AG09309 (cell line): Measurements from ENCODE around the gene HPSE2.

Source experiments
- DNase-seq: peaks from one replicate; pipeline ENCODE4 v3.0.0-alpha.2; 2010; ENCODE audit warnings: low read depth
- H3K4me3 ChIP-seq: 2 replicates; pipeline ENCODE4 v1.5.1; 2011; ENCODE audit warnings: mild to moderate bottlenecking, low read depth, low read length, moderate library complexity; ENCODE audit not compliant: control insufficient read depth
- CTCF ChIP-seq: IDR thresholded peaks from 2 replicates; pipeline ENCODE4 v1.5.1; 2011; ENCODE audit warnings: mild to moderate bottlenecking, low read depth, low read length, inconsistent platforms; ENCODE audit not compliant: insufficient read depth, control insufficient read depth; ENCODE audit errors: missing control alignments

HPSE2 gene

GRCh38 chr10:98855403-98856189, 380.1 kb downstream of the HPSE2 start:
- no peak for TF ChIP-seq CTCF
- no peak for DNase-seq

GRCh38 chr10:98852686-98853085, 383.0 kb downstream of the HPSE2 start:
- H3K4me3 ChIP-seq, result no peak overlapping the region
- TF ChIP-seq CTCF, result no peak
- no peak for DNase-seq

More at GRCh38 chr10:98855403-98856189, 380.1 kb downstream of the HPSE2 start:
- H3K4me3 ChIP-seq, result no peak overlapping the region

- DNase-seq, result no peak
- no peak for TF ChIP-seq CTCF
- H3K4me3 ChIP-seq, result no peak overlapping the region
Observed at GRCh38 chr10:98848361-98848760, 387.3 kb downstream of the HPSE2 start.

- no peak for TF ChIP-seq CTCF
- DNase-seq, result no peak
- no peak overlapping the region for H3K4me3 ChIP-seq
Observed at GRCh38 chr10:98846787-98847186, 388.9 kb downstream of the HPSE2 start.

- DNase-seq, result no peak
- no peak overlapping the region for H3K4me3 ChIP-seq
- no peak for TF ChIP-seq CTCF
Observed at GRCh38 chr10:98833542-98833941, 402.1 kb downstream of the HPSE2 start.

- no peak for TF ChIP-seq CTCF
- no peak overlapping the region for H3K4me3 ChIP-seq
Observed at GRCh38 chr10:98832738-98833137, 402.9 kb downstream of the HPSE2 start.

More at GRCh38 chr10:98832738-98833137, 402.9 kb downstream of the HPSE2 start:
- no peak for DNase-seq
